ENCODE results near the gene STX16.

The STX16 gene

DNA sequence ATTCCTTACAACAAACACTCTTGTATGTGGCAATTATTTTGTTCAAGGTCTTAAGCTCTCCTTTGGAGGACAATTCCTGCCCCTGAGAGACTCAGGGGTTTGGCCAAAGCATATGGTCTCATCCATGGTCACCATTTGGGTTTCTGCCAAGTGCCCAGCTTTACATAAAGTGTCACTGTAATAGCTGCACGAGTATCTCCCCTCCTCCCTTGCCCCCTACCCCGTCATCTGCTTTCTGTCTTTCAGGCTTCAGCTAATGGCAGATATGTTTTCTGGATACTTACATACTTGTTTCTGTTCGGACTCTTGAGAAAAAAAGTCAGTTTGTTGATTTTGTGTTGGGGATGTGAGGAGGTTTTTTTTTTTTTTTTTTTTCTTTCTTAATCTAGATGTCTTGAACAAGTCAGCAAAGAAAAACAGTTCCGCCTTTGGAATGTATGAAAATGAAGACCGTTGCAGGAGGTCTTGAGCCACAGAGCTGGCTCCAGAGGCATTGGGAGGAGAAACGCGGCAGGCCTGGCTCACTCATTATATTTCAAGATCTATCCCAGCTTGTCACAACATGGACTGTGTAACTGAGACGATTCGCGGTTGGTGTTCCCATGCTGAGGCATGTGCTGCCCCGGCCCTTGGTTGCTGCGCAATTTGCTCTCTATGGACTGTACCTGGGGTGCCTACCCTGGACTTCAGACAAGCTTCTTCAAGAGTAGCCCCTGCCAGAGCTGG, 32.6 kb upstream of the STX16 start:
- no peak overlapping the region for H3K27ac ChIP-seq
- no peak for DNase-seq (ENCODE audit: low read depth, low spot score)

DNA sequence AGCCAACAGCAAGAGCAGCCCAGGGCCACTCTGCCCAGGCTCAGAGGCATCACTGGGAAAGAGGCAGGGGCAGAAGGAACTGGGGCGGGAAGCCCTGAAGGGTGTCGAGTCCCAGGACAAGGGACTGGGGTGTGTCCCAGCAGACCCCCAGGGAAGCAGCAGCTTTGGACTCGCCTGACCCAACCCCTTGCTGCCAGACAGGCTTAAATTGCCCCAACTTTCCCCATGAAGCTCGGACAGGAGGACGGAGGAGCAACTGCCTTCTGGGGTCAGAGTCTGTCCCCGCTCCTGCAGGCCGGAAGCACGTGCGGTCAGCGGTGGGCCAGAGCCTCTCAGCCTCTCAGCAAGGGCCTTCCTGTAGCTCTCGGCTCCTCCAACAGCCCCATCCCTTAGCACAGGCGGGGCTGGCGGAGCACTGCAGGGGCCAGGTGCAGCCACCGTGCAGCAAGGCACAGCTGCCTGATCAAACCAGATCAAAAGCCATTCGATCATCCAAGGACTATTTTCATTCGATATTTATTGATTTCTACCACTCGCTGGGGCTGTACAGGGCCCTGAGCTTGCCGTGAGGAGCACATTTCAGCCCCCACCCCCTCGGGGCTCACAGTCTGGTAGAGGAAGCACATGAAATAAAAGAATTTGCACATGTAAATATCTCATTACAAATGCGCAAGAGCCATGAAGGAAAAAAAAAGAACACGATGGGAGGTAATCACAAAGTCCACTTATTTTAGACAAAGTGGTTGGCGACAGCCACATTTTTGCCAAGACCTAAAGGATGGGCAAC, 31.8 kb upstream of the STX16 start:
- no peak for DNase-seq (ENCODE audit: low read depth, low spot score)
- H3K27ac ChIP-seq = no peak overlapping the region

DNA sequence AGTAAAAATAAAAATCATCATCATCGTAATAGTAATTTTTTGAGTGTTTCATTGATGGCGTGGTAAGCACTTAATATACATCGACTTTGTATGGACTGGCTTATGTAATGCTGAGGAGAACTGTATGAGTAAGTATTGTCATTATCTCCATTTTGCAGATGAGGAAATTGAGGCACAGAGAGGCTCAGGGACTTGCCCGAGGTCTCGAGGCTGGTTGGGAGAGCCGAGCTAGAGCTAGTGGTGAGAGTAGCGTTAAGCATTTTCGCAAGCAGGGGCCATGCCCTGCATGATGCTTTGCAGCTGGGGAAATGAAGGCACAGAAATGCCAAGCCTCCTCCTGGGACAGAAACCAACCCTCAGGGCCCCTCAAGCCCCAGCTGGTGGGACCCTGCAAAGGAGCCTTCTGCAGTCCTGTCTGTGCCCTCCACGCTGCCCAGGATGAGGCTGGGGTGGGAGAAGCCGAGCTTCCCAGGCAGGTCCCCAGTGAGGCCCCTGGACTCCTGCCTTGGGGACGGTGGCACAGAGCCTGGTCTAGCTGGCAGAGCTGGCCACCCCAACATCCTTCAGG, 31.1 kb upstream of the STX16 start:
- DNase-seq (ENCODE audit: low read depth, low spot score) = no peak
- H3K27ac ChIP-seq = no peak overlapping the region

DNA sequence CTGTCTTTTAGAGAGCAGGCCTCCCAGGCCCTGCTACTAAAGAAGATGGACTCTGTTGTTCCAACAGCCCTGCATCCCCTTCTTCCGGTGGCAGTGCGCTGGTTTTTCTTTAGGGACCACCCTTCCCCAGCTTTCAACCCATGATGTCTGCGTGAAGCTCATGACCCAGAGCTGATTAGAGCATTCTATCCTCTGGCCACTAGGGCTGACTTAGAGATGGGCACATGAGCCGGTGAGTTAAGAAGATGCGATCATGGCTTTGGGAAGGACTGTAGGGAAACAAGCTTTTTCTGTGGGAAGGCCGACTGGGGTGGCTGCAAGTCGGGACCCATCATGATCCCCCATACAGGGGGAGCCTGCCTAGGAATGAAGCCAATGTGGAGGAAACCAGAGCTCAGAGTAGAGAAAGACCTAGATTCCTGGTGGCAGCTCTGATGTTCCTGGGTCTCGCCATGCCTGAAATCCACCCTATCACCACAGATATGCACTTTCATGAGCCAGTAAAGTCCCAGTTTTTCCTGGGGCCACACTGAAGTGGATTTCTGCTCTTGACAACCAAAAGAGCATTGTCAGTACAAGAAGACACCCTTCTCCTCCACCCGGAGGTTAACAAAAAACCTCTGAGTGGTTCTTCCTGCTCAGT, 29.1 kb upstream of the STX16 start:
- DNase-seq (ENCODE audit: low read depth, low spot score) = no peak
- no peak overlapping the region for H3K27ac ChIP-seq

DNA sequence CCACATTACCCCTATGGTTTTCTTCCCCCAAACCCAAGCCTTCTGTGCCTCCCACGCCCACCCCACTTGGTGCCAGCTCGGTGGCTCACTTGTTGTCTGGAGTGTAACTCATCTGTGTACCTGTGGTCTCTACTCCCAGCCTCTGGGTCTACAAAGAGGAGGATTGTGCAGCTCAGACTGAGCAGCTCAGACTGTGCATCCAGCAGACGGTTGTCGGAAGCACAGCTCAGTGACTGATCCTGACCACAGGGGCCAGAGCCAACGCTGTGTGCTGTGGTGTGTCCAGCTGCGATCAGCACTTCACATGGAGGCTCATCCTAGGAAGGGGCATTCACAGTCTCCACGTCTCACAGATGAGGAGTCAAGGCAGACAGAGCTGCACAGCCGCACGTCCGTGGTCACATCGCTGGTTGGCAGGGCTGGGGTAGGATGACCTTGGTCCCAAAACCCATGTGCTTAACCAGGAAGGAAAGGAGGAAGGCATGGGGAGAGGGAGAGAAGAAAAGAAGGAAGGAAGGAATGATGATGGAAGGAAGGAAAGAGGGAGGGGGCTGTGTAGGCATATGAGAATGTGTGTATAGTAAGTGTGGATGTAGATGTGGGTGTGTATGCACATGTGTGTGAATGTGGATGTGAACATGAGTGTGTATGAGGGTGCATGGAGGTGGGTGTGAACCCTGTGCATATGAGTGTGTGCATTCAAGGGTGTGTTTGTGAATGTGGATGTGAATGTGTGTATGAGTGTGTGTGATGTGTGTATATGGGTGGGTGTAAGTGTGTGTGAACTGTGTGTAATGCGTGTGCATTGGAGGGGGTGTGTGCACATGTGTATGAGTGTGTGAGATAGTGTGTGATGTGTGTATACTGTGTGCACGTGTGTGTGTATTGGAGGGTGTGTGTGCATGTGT, 28.2 kb upstream of the STX16 start:
- DNase-seq (ENCODE audit: low read depth, low spot score) = no peak
- H3K27ac ChIP-seq = no peak overlapping the region

DNA sequence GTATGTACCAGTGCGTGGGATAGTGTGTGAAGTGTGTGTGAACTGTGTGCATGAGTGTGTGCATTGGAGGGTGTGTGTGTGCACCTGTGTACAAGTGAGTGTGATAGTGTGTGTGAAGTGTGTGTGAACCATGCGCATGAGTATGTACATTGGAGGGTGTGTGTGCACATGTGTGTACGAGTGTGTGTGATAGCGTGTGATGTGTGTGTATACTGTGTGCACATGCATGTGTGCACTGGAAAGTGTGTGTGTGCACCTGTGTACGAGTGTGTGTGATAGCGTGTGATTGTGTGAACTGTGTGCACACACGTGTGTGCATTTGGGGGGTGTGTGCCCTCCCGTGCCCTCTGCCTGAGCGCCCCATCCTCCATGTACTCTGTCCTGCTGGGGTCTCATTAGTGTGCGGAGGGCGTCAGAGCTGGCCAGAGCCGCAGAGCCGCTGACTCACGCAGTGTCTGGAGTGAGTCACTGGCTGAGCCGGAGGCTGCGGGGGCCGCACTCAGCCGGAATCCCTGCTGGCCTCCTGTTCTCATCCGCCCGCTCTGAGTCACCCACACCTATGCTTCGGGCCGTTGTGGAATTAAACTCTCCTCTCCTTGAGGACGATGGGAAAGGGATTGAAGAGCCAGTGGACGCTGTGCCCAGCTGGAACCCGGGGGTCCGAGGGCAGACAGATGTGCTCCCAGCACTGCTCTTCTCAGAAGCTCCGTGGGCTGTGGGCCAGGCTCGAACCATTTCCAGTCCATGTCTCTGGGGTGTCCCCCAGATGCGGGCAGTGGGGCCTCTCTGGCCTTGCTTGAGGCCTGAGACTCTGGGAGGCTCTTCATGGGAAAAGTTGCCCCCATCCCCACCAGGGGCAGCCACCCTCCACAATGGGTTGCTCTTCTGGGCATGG, 27.3 kb upstream of the STX16 start:
- H3K27ac ChIP-seq = peak overlapping the region; percentile 24

DNA sequence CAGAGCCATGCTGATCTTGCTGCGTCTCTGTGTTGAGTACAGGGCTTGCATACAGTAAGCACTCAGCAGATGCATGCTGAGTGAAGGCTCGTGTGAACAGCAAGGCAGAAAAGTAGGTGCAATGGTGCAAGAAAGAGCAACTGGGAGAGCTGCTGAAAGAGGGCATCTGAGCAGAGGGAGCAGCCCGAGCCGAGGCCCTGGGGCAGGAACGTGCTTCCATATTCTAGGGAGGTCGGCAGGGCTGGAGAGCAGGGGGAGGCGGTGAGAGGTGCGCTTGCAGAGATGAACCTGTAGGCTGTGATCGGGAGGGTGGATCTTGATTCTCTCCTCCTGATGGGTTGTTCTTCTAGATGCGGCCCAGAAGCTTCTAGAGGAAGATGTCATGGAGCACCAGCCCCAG, 26.4 kb upstream of the STX16 start:
- H3K27ac ChIP-seq = no peak overlapping the region
- no peak for DNase-seq (ENCODE audit: low read depth, low spot score)

More for the DNA sequence above, 27.3 kb upstream of the STX16 start:
- peak; percentile 73 for DNase-seq (ENCODE audit: low read depth, low spot score)

DNA sequence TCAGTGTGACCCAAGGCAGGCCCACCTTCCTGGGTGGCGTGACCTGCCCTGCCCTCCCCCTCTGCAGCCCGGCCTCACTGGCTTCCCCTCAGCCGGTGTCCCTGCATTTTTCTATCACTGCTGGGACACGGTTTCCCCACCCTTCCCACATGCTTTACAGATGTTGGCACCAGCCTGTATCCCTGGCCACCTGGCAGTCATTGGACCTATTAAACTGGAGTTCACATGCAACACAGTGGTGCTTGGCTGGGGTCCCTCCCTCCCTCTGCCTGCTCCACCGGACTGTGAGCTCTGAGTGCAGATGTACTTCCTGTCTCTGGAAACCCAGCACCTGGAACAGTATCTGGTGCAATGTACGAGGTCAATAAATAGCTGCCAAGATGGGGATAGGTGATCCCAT, 25.5 kb upstream of the STX16 start:
- H3K27ac ChIP-seq = no peak overlapping the region
- DNase-seq (ENCODE audit: low read depth, low spot score) = no peak

DNA sequence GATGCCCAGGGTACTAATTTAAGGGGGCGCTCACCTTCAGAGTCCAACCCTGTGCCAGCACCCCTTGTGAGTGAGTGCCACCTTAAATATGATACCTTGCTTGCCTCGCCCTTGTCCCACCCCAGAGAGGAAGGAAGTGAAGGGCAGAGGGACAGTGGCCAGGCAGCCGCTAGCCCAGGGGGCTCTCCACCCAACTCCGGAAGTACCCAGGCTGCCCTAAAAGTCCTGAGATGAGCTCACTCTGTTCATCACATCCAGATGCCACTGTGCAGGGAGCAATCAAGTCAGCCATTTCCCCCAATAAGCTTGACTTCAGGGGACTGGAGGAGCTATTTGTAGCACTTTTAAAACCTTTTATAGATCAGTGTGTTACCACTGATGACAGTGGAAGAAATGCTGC, 25.0 kb upstream of the STX16 start:
- no peak for DNase-seq (ENCODE audit: low read depth, low spot score)
- no peak overlapping the region for H3K27ac ChIP-seq

DNA sequence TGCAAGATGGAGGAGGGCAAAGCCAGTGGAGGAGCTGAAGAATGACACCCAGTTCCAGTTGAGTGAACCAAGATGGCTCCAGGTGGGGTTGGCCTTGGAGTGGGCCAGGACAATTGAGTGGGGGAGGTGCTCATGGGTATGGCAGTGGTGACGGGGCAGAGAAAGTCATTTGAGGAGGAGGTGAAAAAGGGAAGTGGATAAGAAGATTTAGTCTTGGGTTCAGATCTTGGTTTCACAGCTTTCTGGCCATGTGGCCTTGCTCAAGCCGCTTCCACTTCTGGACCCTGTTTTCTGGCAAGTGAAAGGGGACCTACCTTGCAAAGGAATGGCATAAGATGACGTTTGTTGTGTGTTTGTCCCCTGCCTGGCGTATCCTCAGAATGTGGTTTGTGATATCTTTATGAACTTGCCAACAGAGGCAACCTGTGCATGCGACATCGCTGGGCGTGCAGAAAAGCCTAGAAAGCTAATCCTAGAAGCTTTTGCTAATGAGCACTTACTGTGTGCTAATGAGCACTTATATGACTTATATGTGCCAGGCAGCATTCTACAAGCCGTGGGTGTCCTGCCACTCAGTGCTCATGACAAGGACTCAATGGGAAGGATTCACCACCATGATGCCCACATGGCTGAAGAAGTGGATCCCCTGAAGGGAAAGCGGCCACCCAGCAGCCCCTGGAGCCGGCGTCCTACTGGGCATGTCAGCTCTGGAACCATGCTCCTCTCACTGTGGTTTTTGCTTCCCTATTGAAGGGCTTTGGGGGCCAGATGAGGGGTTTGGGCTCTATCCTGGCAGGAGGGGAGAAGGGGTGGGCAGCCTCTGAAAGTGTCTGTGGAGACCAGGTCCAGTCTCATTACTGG, 23.6 kb upstream of the STX16 start:
- H3K27ac ChIP-seq = no peak overlapping the region
- no peak for DNase-seq (ENCODE audit: low read depth, low spot score)

DNA sequence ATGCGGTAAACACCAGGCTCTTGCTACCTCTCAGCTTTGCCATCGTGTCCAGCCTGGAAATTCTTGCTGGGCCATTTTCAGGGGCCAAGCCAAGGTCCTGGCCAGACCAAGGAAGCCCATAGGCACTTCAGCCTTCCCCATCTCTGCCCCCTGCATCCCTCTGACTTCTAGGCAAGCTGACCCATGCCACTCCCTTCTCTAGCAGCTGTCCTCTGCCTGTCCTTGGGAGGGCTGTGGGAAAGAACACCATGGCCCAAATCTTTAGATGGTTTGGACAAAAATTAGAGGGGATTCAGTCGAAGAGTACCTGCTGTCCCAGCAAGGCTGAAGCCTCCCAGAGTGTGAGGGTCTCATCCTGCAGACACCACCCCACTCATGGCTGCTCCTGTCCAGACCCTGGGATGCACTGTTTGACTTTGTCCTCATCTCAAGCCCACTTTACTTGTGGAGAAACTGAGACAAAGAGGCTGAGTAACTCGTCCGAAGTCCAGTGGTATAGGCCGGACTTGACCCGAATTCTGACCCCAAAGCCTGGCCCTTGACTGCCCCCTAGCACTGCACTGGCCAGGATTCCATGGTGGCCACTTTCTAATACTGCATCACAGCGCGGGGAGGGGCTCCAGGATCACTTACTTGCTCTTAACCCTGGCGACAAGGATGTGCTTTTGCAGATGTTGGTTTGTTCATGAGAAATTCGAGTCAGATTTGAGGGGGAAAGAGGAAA, 22.4 kb upstream of the STX16 start:
- H3K27ac ChIP-seq = no peak overlapping the region
- no peak for DNase-seq (ENCODE audit: low read depth, low spot score)

DNA sequence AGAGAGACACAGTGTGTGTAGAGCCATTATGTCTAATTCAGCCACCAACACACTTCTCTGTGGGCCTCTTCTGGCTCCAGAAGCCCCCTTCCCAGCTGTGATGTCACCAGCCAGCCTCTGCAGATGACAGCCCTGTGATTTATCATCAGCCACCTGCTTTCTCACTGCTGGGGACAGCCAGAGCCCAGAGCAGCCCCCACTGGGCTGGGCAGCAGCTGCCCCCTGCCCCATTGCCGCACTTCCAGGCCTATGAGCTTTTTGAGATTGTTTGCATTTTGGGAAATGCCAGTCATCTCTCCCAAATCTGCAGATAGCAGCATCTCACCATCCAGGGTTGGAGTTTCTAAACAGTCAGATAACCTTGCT, 21.9 kb upstream of the STX16 start:
- DNase-seq (ENCODE audit: low read depth, low spot score) = no peak
- H3K27ac ChIP-seq = no peak overlapping the region

DNA sequence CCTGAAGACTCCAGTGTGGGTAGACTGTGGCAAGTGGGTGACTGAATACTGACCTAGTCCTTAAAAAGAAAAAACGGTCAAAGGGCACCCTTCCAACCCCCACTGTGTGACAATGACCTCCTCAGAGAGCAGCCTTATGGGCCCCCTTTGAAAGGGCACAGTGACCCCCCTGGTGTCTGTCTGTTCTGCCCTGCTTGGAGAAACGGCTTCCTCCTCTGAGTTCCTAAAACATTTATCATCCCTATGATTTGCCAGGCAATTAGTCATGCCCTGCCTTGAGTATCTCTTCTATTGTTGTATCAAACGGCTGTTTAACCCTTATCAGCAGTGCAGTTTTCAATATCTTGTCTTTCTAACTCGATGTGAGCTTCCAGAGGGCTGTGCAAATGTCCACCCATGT, 21.0 kb upstream of the STX16 start:
- H3K27ac ChIP-seq = no peak overlapping the region
- DNase-seq (ENCODE audit: low read depth, low spot score) = no peak

DNA sequence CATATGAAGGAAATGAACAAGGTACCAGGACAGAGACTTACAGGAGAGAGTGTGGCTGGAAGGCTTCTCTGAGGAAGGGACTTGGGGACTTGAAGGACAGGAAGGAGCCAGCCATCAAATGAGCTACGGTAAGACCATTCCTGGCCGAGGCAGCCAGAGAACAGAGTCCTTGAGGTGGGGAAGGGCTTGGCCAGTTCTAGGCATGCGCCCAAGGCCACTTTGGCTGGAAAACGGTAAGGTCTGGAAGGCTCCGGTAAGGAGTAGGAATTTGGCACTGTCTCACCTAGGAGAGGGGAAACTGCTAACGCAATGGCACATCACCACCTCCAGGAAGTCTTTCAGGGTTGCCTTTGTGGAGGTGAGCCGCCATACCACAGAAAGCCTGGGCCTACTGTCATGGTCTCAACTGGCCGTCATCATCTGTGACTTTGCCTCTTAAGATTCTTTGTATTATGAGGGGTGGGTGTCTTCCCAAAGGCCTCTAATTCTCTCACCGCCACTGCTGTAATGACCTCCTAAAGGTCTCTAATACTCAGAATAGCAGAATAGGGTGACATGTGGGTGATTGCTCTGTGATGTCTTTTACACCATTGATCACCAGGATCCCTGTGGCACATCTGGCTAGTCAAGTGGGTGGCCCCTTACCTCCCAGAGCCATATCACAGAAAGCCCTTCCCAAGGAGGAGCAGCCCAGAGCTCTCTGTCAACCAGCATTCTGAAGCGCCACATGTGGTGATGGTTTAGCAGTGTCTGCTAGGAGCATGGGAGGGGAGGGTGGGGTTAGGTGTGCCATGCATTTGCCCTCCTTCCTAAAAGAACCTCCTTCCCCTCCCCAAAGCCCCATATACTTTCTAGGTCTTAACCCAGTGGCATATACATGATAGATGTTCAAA, 17.7 kb upstream of the STX16 start:
- H3K27ac ChIP-seq = no peak overlapping the region
- no peak for DNase-seq (ENCODE audit: low read depth, low spot score)

DNA sequence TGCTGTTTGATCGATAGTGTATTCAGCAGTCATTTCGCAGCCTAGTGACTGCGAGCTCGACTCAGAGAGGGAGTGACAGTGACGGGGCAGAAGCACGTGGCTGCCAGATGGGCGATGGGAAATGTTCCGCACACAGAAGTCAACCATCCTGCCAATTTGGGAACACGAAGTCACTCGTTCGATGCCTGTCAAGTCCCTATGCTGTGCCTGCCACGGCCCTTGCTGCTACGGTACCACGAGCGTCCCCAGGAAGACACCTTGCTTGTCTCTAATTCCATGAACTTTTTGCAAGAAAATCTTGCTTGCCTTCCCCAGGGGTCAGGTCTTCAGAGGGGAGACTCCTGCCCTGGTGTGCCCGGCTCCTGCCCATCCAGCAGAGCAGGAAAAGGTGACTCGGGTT, 17.0 kb upstream of the STX16 start:
- no peak for DNase-seq (ENCODE audit: low read depth, low spot score)
- H3K27ac ChIP-seq = no peak overlapping the region

DNA sequence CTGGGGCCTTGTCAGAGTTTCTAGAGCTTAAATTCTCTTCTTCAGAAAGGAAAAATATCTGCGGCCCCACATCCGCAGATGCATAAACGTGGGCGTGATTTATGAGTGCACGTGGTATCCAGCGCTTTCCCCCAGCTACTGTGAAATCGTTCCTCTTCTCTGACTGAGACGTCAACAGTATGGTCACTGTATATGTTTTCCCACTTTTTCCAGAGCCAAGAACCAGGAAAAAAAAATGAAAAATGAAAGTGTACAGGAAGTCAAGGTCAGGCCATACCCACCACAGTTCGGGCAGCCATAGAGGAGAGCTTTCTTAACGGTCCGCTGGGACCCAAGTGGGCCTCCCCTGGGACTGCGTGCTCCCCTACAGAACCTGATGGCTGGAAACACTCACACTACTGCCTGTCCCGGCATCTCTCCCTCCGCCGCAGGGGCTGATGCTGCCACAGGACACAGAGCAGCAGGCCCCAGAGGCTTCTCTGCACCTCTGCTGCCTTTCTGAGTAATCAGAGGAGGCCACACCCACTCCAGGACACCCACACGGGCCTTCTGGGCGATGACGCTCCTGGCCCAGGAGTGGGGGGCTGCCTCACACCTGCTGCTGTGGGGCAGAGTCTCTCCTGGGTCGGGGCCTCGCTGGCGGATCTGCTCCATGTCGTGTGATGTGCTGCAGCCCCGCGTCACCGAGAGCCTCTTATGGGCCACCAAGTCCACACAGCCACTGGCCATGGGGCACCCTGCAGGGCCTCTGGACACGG, 16.4 kb upstream of the STX16 start:
- DNase-seq (ENCODE audit: low read depth, low spot score) = no peak
- H3K27ac ChIP-seq = no peak overlapping the region

All from epithelial cell of prostate (primary cell).